ENCODE measurements around the gene ADARB1. TPM values are rescaled to one million over a fixed set of nuclear protein-coding genes. Genes with fewer than 3 reads are reported as not detected.

The ADARB1 gene
- total RNA-seq, 1 donor from 2014 or later: 14.5 TPM

DNA sequence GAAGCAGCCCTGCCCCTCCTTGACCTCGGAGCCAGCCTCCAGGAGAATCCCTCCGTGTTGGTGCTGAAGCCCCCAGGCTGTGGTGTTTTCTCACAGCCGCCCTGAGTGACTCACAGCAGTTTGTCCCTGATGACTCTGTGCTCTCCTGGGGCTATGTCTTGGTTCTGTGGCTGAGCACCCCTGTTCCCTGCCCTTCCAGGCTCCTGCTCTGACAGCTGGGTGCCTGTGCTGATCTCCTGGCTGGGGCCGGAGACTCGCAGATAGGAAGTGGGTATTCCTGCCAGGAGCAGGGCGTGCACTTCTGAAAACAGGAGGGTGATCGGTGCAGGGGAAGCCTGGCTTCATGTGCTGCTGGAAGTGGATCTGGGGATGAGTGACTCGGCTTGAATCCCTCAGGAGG, 178.8 kb downstream of the ADARB1 start:
- TF ChIP-seq, protein P1, sequence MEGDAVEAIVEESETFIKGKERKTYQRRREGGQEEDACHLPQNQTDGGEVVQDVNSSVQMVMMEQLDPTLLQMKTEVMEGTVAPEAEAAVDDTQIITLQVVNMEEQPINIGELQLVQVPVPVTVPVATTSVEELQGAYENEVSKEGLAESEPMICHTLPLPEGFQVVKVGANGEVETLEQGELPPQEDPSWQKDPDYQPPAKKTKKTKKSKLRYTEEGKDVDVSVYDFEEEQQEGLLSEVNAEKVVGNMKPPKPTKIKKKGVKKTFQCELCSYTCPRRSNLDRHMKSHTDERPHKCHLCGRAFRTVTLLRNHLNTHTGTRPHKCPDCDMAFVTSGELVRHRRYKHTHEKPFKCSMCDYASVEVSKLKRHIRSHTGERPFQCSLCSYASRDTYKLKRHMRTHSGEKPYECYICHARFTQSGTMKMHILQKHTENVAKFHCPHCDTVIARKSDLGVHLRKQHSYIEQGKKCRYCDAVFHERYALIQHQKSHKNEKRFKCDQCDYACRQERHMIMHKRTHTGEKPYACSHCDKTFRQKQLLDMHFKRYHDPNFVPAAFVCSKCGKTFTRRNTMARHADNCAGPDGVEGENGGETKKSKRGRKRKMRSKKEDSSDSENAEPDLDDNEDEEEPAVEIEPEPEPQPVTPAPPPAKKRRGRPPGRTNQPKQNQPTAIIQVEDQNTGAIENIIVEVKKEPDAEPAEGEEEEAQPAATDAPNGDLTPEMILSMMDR (IDR thresholded peaks at IDR 0.05; ENCODE audit: unreplicated experiment): no peak
- Mint-ChIP-seq H3K27me3 (ENCODE audit: unreplicated experiment) (no peaks in the 10 kb centered on the region), H3K27ac (ENCODE audit: unreplicated experiment) (no peak overlapping the region), H3K36me3 (ENCODE audit: low read depth, unreplicated experiment) (no peaks in the 10 kb centered on the region), H3K9me3 (ENCODE audit: unreplicated experiment) (no peaks in the 10 kb centered on the region), H3K4me1 (ENCODE audit: unreplicated experiment) (no peaks in the 10 kb centered on the region), H3K4me3 (ENCODE audit: unreplicated experiment) (no peak overlapping the region)
- DNase-seq (ENCODE audit: low spot score): no peak

DNA sequence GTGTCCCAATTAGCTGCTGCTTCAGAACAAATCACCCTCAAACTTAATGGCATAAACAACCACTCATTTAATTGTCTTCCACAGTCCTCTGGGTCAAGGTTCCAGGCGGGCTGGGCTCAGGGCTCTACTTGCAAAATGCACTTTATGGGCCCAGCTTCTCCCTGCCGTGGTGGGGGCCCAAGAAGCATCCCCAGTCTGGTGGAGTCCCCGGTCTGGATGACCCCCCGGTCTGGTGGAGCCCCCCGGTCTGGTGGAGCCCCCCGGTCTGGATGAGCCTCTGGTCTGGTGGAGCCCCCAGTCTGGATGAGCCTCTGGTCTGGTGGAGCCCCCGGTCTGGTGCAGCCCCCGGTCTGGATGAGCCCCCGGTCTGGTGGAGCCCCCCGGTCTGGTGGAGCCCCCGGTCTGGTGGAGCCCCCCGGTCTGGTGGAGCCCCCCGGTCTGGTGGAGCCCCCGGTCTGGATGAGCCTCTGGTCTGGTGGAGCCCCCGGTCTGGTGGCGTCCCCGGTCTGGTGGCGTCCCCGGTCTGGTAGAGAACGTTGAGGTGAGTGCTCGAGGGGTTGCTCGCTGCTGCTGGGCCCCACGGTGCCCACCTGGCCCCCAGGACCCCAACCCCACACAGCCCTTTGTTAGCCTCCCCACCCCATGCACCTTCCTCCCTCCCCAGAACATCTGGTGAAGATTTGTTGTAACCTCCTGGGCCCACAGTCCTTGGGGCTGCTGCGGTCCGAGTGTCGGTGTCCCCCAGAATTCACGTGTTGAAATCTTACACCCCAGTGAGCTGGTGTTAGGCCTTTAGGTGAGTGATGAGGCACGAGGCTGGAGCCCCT, 179.5 kb downstream of the ADARB1 start:
- no peak for DNase-seq (ENCODE audit: low spot score)
- Mint-ChIP-seq H3K4me1 (ENCODE audit: unreplicated experiment) (no peaks in the 10 kb centered on the region), H3K27ac (ENCODE audit: unreplicated experiment) (no peak overlapping the region), H3K27me3 (ENCODE audit: unreplicated experiment) (no peaks in the 10 kb centered on the region), H3K4me3 (ENCODE audit: unreplicated experiment) (no peak overlapping the region), H3K9me3 (ENCODE audit: unreplicated experiment) (no peaks in the 10 kb centered on the region), H3K36me3 (ENCODE audit: low read depth, unreplicated experiment) (no peaks in the 10 kb centered on the region)
- TF ChIP-seq, protein P1 (IDR thresholded peaks at IDR 0.05; ENCODE audit: unreplicated experiment): no peak

DNA sequence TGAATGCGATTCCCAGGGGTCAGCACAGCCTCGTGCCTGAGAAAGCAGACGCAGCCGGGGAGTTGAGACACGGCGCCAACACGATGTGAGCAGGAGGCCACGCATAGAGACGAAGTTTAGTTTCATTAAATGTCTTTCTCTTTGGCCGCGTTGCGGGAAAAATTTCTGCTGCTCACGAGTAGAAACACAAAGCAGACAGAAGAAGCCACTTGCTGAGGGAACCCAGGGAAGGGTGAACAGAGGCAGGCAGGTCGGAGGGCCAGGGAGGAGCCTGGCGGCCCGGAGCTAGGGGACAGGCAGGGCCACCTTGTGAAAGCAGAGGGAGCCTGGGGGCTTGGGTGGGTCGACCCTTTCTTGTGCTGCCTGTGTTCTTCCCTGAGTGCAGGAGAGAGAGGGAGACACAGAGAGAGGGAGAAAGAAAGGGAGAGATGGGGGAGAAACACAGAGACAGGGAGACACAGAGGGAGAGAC, 180.1 kb downstream of the ADARB1 start:
- TF ChIP-seq, protein P1 (IDR thresholded peaks at IDR 0.05; ENCODE audit: unreplicated experiment): no peak
- Mint-ChIP-seq H3K36me3 (ENCODE audit: low read depth, unreplicated experiment) (no peaks in the 10 kb centered on the region), H3K4me3 (ENCODE audit: unreplicated experiment) (no peak overlapping the region), H3K27ac (ENCODE audit: unreplicated experiment) (no peak overlapping the region), H3K4me1 (ENCODE audit: unreplicated experiment) (no peaks in the 10 kb centered on the region), H3K9me3 (ENCODE audit: unreplicated experiment) (no peaks in the 10 kb centered on the region), H3K27me3 (ENCODE audit: unreplicated experiment) (no peaks in the 10 kb centered on the region)
- DNase-seq (ENCODE audit: low spot score): no peak

DNA sequence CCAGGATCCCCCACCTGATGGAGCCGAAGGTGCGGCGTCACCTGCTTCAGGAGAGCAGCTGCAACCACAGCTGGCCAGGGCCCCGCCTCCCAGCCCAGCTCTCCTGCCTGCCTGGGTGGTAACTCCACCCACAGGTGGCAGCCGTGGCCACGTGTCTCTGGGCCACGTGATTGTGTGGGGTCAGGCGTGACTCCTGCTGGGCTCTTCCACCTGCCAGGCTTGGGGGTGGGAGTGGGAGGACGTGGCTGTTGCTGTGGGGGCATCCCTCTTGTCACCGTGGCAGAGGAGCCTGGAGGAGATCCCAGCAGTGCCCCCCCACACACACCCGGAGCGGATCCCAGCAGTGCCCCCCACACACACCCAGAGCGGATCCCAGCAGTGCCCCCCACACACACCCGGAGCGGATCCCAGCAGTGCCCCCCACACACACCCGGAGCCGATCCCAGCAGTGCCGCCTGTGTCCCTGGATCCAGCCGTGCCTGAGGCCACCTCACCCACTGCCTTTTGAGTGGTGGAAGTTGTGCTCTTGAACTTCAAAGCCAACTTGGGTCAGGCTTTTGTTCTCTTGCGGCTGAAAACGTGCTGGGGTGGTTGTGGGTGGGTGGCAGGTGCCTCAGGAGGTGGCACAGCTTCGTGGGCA, 181.1 kb downstream of the ADARB1 start:
- Mint-ChIP-seq H3K36me3 (ENCODE audit: low read depth, unreplicated experiment) (no peaks in the 10 kb centered on the region), H3K9me3 (ENCODE audit: unreplicated experiment) (no peaks in the 10 kb centered on the region), H3K27ac (ENCODE audit: unreplicated experiment) (no peak overlapping the region), H3K4me1 (ENCODE audit: unreplicated experiment) (no peaks in the 10 kb centered on the region), H3K27me3 (ENCODE audit: unreplicated experiment) (no peaks in the 10 kb centered on the region), H3K4me3 (ENCODE audit: unreplicated experiment) (no peak overlapping the region)
- TF ChIP-seq, protein P1 (IDR thresholded peaks at IDR 0.05; ENCODE audit: unreplicated experiment): no peak
- DNase-seq (ENCODE audit: low spot score): no peak

Measured in endothelial cell (in vitro differentiated cells).